Measurements from ENCODE around the gene ZCCHC14. TPM values are rescaled to one million over a fixed set of nuclear protein-coding genes. Genes with fewer than 3 reads are reported as not detected.

The ZCCHC14 gene
- total and polyA plus RNA-seq, 2 of the 13 experiments (the other 11 are each of a cell fraction or from before 2014, with no cell fraction given), result 12.4 to 12.5 TPM

- TF ChIP-seq ZNF292 (CRISPR knock-in tag; IDR thresholded peaks at IDR 0.05; ENCODE audit: borderline replicate concordance, low read depth) (no peak), ZNF329 (CRISPR knock-in tag; IDR thresholded peaks at IDR 0.05; ENCODE audit: low read depth) (0 out of 2 replicates have a peak, but pooled peaks have one; percentile 8), ZNF414 (CRISPR knock-in tag; IDR thresholded peaks at IDR 0.05) (peak; percentile 85), ATF1 (CRISPR knock-in tag; IDR thresholded peaks at IDR 0.05) (no peak), ZNF234 (CRISPR knock-in tag; conservative IDR thresholded peaks at IDR 0.05) (peak; percentile 50; the same call in 1 of the 2 replicates), NFIC (IDR thresholded peaks at IDR 0.05; ENCODE audit: low read length) (0 out of 2 replicates have a peak, but pooled peaks have one; percentile 38), SOX6 (IDR thresholded peaks at IDR 0.05) (no peak), SOX6 (CRISPR knock-in tag; IDR thresholded peaks at IDR 0.05) (peak; percentile 39), ISL2 (CRISPR knock-in tag; IDR thresholded peaks at IDR 0.05) (no peak; the same call in none of the 2 replicates), ZNF34 (CRISPR knock-in tag; IDR thresholded peaks at IDR 0.05; ENCODE audit: borderline replicate concordance) (no peak), ZFP1 (CRISPR knock-in tag; IDR thresholded peaks at IDR 0.05) (0 out of 2 replicates have a peak, but pooled peaks have one; percentile 37), ATF4 (CRISPR knock-in tag; IDR thresholded peaks at IDR 0.05) (no peak), ATRX (CRISPR knock-in tag; IDR thresholded peaks at IDR 0.05; ENCODE audit: borderline replicate concordance) (no peak), ZNF12 (CRISPR knock-in tag; IDR thresholded peaks at IDR 0.05) (no peak), MXD1 (CRISPR knock-in tag; IDR thresholded peaks at IDR 0.05) (peak; percentile 84), ZMAT3 (CRISPR knock-in tag; conservative IDR thresholded peaks at IDR 0.05) (no peak; the same call in 1 of the 2 replicates), RBM22 (optimal IDR thresholded peaks at IDR 0.05; ENCODE audit: low read length) (no peak), SATB2 (CRISPR knock-in tag; IDR thresholded peaks at IDR 0.05) (no peak), NR2F2 (IDR thresholded peaks at IDR 0.05; ENCODE audit: borderline replicate concordance, low read depth) (no peak), ZNF790 (CRISPR knock-in tag; IDR thresholded peaks at IDR 0.05; ENCODE audit: borderline replicate concordance) (peak; percentile 92), PCBP2 (optimal IDR thresholded peaks at IDR 0.05; ENCODE audit: low read depth, low read length, poor library complexity, severe bottlenecking) (no peak), RFX5 (IDR thresholded peaks at IDR 0.05; ENCODE audit: low read depth, low read length) (no peak), CCDC6 (CRISPR knock-in tag; IDR thresholded peaks at IDR 0.05) (no peak), BRCA1 (CRISPR knock-in tag; IDR thresholded peaks at IDR 0.05) (no peak; the same call in 1 of the 2 replicates), REL (CRISPR knock-in tag; conservative IDR thresholded peaks at IDR 0.05) (no peak), ZNF556 (CRISPR knock-in tag; IDR thresholded peaks at IDR 0.05; ENCODE audit: borderline replicate concordance) (peak; percentile 62; the same call in 1 of the 2 replicates), ZNF83 (CRISPR knock-in tag; IDR thresholded peaks at IDR 0.05; ENCODE audit: borderline replicate concordance) (no peak; the same call in 1 of the 2 replicates), TCF7 (IDR thresholded peaks at IDR 0.05; ENCODE audit: low read depth) (0 out of 2 replicates have a peak, but pooled peaks have one; percentile 15), ZNF264 (CRISPR knock-in tag; IDR thresholded peaks at IDR 0.05) (0 out of 2 replicates have a peak, but pooled peaks have one; percentile 65), NONO (IDR thresholded peaks at IDR 0.05) (no peak), NONO (CRISPR knock-in tag; conservative IDR thresholded peaks at IDR 0.05) (no peak)
Measured at GRCh38 chr16:87384162-87384874, 108.5 kb downstream of the ZCCHC14 start (continued).

Measured in HepG2 (cell line).